Hindlimb muscle (tissue), 1 donor: ENCODE data around the gene TMEM35B. TPM values are rescaled to one million over a fixed set of nuclear protein-coding genes. Genes with fewer than 3 reads are reported as not detected.
"Not testable (repeated sequence)": the region's sequence is repeated elsewhere in the genome, so short reads cannot be mapped to it uniquely, and the experiment has no call there.

Experiments used
- DNase-seq: peaks from one replicate; pipeline ENCODE4 v3.0.0-alpha.2; 2013
- polyA plus RNA-seq: library from polyadenylated mRNA; unstranded; fragments of 120-200 nt; gene quantifications from one replicate; pipeline ENCODE4 v1.2.1, GENCODE V29; 2013; ENCODE audit not compliant: insufficient read length

The TMEM35B gene
- polyA plus RNA-seq, 1 donor: 17.7 TPM

GRCh38 chr1:34975771-34976170 is 9.4 kb downstream of the TMEM35B start:
- DNase-seq: no peak

GRCh38 chr1:34975338-34975737 is 9.8 kb downstream of the TMEM35B start:
- no peak for DNase-seq

- DNase-seq: no peak
These were observed 10.5 kb downstream of the TMEM35B start for GRCh38 chr1:34974626-34975025.

DNA sequence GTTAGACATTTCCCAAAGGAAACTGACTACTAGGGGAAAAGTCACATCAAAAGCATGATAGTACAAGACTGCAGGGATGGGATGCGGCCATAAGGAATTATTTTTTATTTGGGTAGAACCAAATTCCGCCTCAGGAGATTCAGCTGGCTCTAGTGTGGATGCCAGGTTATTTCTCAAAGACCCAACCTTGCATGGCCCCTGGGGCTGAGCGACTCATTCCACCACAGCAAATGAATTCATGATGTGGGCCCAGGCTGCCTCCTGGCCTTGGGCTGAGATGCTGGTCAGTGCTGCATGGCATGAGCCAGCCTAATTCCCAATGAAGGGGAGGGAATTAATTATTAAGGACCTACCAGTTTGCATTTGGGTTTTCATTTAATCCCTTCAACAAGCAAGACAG is 11.8 kb downstream of the TMEM35B start:
- DNase-seq: no peak

- no peak for DNase-seq
These were observed 14.3 kb downstream of the TMEM35B start for GRCh38 chr1:34970829-34971228.

- DNase-seq: no peak
These were observed 14.9 kb downstream of the TMEM35B start for GRCh38 chr1:34970220-34970735.

- DNase-seq: not testable (repeated sequence)
These were observed 16.9 kb downstream of the TMEM35B start for GRCh38 chr1:34968297-34968696.

DNA sequence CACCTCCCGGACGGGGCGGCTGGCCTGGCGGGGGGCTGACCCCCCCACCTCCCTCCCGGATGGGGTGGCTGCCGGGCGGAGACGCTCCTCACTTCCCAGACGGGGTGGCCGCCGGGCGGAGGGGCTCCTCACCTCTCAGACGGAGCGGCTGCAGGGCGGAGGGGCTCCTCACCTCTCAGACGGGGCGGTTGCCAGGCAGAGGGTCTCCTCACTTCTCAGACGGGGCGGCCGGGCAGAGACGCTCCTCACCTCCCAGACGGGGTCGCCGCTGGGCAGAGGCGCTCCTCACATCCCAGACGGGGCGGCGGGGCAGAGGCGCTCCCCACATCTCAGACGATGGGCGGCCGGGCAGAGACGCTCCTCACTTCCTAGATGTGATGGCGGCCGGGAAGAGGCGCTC is 17.5 kb downstream of the TMEM35B start:
- not testable (repeated sequence) for DNase-seq

DNA sequence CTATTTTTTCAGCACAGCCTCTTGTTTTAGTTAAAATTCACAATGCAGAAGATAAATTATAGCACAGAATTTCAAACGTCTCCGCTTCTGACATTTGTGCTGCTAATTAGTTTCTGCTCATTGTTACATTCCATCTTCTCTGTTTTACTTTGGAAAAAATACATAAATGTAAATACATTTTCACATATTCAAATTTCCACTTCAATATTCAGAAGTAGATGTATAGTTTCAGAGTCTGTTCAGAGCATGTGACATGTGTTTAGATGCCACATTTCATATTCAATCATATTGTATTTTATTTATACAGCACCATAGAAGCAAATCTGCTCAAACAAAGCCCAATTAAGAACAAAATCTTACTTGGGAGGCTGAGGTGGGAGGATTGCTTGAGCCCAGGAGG is 19.6 kb downstream of the TMEM35B start:
- DNase-seq: no peak

- no peak for DNase-seq
These were observed 34.7 kb downstream of the TMEM35B start for GRCh38 chr1:34950428-34950827.

DNA sequence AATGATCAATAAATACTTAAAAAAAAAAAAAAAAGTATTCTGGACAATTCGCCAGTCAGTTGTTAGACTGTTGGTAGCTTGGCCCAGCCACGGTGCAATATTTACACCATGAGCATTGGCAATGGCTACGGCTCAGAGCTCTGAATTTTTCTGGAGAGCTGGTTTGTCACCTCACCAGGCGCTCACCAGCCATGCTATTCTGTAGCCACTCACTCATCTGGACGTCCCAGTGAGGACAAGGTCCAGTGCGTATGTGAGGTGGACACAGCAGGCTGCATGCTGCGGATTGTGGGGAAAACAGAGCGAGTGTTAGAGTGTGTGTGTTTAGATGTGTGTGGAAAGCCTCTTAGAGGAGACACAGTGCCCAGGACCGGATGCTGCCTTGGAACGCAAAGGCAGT is 36.4 kb downstream of the TMEM35B start:
- not testable (repeated sequence) for DNase-seq

- not testable (repeated sequence) for DNase-seq
These were observed 37.4 kb downstream of the TMEM35B start for GRCh38 chr1:34947641-34948314.

DNA sequence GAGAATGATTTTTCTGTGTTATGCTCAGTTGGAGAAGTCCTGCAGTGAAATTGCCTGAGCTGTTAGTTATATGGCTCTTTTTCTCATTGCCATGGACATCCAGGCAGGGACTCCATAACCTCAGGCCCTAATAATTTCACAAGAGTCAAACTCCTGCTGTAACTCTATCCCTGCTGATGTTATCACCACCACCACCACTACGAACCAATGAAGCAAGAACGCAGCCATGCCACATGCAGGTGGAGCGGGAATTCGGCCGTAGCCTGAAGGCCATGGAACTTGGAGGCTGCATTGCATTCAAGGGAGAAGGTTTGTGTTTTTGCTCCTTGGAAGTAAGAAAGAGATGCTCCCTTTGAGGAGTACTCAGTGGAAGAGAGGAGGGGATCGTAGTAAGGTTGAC is 38.9 kb downstream of the TMEM35B start:
- DNase-seq: no peak

GRCh38 chr1:34941798-34942197 is 43.3 kb downstream of the TMEM35B start:
- not testable (repeated sequence) for DNase-seq

Other genes with a start within 250 kb of the TMEM35B start
- gene GJB5, start 230.3 kb downstream of the TMEM35B start, polyA plus RNA-seq: 0.39 TPM
- gene GJB4, start 225.6 kb downstream of the TMEM35B start, polyA plus RNA-seq: not detected
- gene GJB3, start 204.1 kb downstream of the TMEM35B start, polyA plus RNA-seq: 0.25 TPM
- 37.1 TPM for gene GJA4, start 192.3 kb downstream of the TMEM35B start, polyA plus RNA-seq
- gene SMIM12, start 125.6 kb downstream of the TMEM35B start, polyA plus RNA-seq: 23.3 TPM
- gene DLGAP3, start 55.7 kb downstream of the TMEM35B start, polyA plus RNA-seq: 0.45 TPM
- 14.0 TPM for gene ZMYM6, start 46.6 kb upstream of the TMEM35B start, polyA plus RNA-seq
- 9.8 TPM for gene ZMYM1, start 94.0 kb upstream of the TMEM35B start, polyA plus RNA-seq
- gene SFPQ, start 207.8 kb upstream of the TMEM35B start, polyA plus RNA-seq: 317 TPM